Fibroblast of skin of left biceps (primary cell): ENCODE measurements around the gene MORN5.

Experiments used
- DNase-seq, 2 experiments: peaks; one replicate each; pipeline ENCODE4 v3.0.0-alpha.2; 2013; ENCODE audit warnings: low read depth in 2 of 2

Gene MORN5

GRCh38 chr9:122143296-122143695 lies 16.4 kb upstream of the MORN5 start:
- DNase-seq, result no peak

GRCh38 chr9:122143876-122144405 lies 15.8 kb upstream of the MORN5 start:
- no peak for DNase-seq

GRCh38 chr9:122144836-122145591 lies 14.7 kb upstream of the MORN5 start:
- no peak for DNase-seq

GRCh38 chr9:122145592-122145863 lies 14.2 kb upstream of the MORN5 start:
- DNase-seq, result no peak

GRCh38 chr9:122151267-122151828 lies 8.4 kb upstream of the MORN5 start:
- no peak for DNase-seq

GRCh38 chr9:122155796-122156195 lies 3.9 kb upstream of the MORN5 start:
- DNase-seq, result no peak

- no peak for DNase-seq
Observed at GRCh38 chr9:122158202-122158601, 1.5 kb upstream of the MORN5 start.

GRCh38 chr9:122159925-122160246 lies 178 bp downstream of the MORN5 start:
- no peak for DNase-seq

GRCh38 chr9:122162415-122162814 lies 2.7 kb downstream of the MORN5 start:
- no peak for DNase-seq

- DNase-seq, result no peak
Observed at GRCh38 chr9:122164286-122164685, 4.6 kb downstream of the MORN5 start.

- DNase-seq, result no peak
Observed at GRCh38 chr9:122168356-122168755, 8.6 kb downstream of the MORN5 start.

- DNase-seq, result no peak
Observed at GRCh38 chr9:122172131-122172530, 12.4 kb downstream of the MORN5 start.

- no peak for DNase-seq
Observed at GRCh38 chr9:122173670-122174069, 14.0 kb downstream of the MORN5 start.

GRCh38 chr9:122176916-122177315 lies 17.2 kb downstream of the MORN5 start:
- DNase-seq, result no peak

- no peak for DNase-seq
Observed at GRCh38 chr9:122179054-122179689, 19.5 kb downstream of the MORN5 start.

GRCh38 chr9:122179690-122180074 lies 20.0 kb downstream of the MORN5 start:
- DNase-seq, result no peak

- peak in 1 of 2 experiments; percentile 16 for DNase-seq
Observed at GRCh38 chr9:122180633-122181032, 20.9 kb downstream of the MORN5 start.

- DNase-seq, result no peak
Observed at GRCh38 chr9:122183501-122183900, 23.8 kb downstream of the MORN5 start.

- DNase-seq, result no peak
Observed at GRCh38 chr9:122184551-122184950, 24.8 kb downstream of the MORN5 start.

GRCh38 chr9:122186301-122186700 lies 26.6 kb downstream of the MORN5 start:
- no peak for DNase-seq

GRCh38 chr9:122186777-122187470 lies 27.2 kb downstream of the MORN5 start:
- DNase-seq, result no peak

GRCh38 chr9:122188369-122188768 lies 28.7 kb downstream of the MORN5 start:
- no peak for DNase-seq
